GM12878 (cell line): ENCODE results near the gene SERPINE2.

Source experiments
- CEBPB ChIP-seq, 2 experiments: fragments of 150-350 bp in 1 of 2; IDR thresholded peaks; 2 replicates each; pipeline ENCODE4 v1.6.1; 2012 to 2014; ENCODE audit warnings: low read depth in 2 of 2, low read length in 2 of 2, borderline replicate concordance in 1 of 2, inconsistent platforms in 1 of 2
- CREB1 ChIP-seq: IDR thresholded peaks from 2 replicates; pipeline ENCODE4 v1.6.1; 2012; ENCODE audit warnings: low read depth, mild to moderate bottlenecking, inconsistent platforms
- NRF1 ChIP-seq: conservative IDR thresholded peaks from 2 replicates; pipeline ENCODE4 v1.6.1; 2011; ENCODE audit warnings: mild to moderate bottlenecking, low read depth, low read length, improper control_type of control experiment
- RCOR1 ChIP-seq: conservative IDR thresholded peaks from 2 replicates; pipeline ENCODE4 v1.6.1; 2012; ENCODE audit warnings: low read depth, low read length, improper control_type of control experiment
- SPI1 ChIP-seq: IDR thresholded peaks from 2 replicates; pipeline ENCODE4 v1.6.1; 2011; ENCODE audit warnings: low read depth, mild to moderate bottlenecking, low read length, moderate library complexity, borderline replicate concordance; ENCODE audit not compliant: insufficient read depth
- TF ChIP-seq, protein P1 (sequence below): IDR thresholded peaks from 2 replicates; pipeline ENCODE4 v1.6.1; 2012; ENCODE audit warnings: low read depth, low read length, improper control_type of control experiment
- TF ChIP-seq, protein P2 (sequence below): IDR thresholded peaks from 2 replicates; pipeline ENCODE4 v1.6.1; 2012; ENCODE audit warnings: mild to moderate bottlenecking, low read depth, low read length

DNA sequence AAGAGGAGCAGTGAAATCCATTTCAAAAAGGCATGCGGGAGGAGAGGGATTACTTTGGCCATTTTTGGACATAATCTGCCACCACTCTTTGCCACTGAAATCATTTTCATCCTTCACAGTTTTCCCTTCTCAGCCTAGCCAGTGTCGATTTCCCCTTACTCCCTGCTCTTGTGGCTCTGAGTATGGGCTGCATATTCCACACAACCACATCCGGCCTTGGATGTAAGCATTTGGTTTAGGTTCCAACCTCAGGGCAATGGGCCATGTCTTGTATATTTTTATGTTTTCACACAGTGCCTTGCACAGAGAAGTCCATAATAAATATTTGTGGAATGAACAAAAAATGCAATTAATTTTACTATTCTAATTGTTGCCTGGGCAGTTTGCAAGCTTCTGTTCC lies 7.7 kb upstream of the SERPINE2 start:
- TF ChIP-seq, protein P1, sequence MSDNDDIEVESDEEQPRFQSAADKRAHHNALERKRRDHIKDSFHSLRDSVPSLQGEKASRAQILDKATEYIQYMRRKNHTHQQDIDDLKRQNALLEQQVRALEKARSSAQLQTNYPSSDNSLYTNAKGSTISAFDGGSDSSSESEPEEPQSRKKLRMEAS, result no peak
- no peak for TF ChIP-seq CREB1
- TF ChIP-seq CEBPB (IDR thresholded peaks at IDR 0.05; ENCODE audit: borderline replicate concordance in 1 of 2, low read depth in 2 of 2, low read length in 2 of 2), result no peak
- TF ChIP-seq RCOR1, result no peak
- TF ChIP-seq NRF1, result no peak
- TF ChIP-seq, protein P2, sequence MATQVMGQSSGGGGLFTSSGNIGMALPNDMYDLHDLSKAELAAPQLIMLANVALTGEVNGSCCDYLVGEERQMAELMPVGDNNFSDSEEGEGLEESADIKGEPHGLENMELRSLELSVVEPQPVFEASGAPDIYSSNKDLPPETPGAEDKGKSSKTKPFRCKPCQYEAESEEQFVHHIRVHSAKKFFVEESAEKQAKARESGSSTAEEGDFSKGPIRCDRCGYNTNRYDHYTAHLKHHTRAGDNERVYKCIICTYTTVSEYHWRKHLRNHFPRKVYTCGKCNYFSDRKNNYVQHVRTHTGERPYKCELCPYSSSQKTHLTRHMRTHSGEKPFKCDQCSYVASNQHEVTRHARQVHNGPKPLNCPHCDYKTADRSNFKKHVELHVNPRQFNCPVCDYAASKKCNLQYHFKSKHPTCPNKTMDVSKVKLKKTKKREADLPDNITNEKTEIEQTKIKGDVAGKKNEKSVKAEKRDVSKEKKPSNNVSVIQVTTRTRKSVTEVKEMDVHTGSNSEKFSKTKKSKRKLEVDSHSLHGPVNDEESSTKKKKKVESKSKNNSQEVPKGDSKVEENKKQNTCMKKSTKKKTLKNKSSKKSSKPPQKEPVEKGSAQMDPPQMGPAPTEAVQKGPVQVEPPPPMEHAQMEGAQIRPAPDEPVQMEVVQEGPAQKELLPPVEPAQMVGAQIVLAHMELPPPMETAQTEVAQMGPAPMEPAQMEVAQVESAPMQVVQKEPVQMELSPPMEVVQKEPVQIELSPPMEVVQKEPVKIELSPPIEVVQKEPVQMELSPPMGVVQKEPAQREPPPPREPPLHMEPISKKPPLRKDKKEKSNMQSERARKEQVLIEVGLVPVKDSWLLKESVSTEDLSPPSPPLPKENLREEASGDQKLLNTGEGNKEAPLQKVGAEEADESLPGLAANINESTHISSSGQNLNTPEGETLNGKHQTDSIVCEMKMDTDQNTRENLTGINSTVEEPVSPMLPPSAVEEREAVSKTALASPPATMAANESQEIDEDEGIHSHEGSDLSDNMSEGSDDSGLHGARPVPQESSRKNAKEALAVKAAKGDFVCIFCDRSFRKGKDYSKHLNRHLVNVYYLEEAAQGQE, result no peak
- TF ChIP-seq SPI1, result no peak
